ENCODE measurements around the gene RNF182.
"Not testable (repeated sequence)": the region's sequence is repeated elsewhere in the genome, so short reads cannot be mapped to it uniquely, and the experiment has no call there.

The RNF182 gene, protein sequence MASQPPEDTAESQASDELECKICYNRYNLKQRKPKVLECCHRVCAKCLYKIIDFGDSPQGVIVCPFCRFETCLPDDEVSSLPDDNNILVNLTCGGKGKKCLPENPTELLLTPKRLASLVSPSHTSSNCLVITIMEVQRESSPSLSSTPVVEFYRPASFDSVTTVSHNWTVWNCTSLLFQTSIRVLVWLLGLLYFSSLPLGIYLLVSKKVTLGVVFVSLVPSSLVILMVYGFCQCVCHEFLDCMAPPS

DNA sequence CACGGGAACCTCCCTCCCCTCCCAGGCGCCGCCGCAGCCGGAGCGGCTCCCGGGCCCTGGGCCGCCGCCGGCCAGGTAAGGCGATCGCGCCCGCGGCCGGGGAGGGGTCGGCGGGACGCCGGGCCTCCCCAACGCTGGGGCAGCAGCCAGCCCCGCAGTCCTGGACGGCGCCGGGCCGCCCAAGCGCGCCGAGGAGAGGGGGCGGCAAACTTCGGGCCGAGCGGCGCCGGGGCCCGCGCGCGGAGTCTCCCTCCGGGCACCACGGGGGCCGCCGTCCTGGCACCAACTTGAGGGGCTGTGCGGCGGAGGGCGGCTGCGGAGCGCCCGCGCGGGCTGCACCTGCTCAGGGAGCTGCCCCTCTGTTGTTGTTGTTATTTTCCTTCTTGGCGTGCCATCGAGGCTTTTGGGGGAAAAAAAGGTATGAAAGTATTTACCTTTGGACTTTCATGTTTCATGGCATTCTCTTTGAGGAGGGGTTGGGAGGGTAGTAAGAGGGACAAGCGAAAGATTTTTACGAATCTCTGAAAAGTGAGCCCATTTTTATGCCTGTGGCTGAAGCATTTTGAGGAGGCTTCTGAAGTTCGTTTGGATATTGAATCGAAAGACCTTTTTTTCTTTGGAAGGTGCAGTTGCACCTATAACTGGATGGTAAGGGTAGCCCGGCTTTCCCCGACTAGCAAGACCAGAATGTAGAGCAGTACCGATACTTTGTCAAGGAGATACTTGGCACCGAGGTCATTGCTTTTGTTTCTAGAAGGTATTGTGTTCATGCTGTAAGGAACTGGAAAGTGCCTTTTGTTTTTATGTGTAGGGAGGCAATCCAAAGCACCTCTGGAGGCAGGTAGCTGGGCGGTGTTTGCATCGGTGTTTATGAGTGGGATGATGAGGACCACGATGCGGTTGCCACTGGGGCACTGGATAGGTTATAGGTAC, at the start of gene RNF182:
Gene RNF182 (plus strand): TSS at position 4 of the 933 bp plus-strand sequence. CDS start 52,168 bp downstream, outside the sequence.
- DNase-seq = peak; percentile 38

DNA sequence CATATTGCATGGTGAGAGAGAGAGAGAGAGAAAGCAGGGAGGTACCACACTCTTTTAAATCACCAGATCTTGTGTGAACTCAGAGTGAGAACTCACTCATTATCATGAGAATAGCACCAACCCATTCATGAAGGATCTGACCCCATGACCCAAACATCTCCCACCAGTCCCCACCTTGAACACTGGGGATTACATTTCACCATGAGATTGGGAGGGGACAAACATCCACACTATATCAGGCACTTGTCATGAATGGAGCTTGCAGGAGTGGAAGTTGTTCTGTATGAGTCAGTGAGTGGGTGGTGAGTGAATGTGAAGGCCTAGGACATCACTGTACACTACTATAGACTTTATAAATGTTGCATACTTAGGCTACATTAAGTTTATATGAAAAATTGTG, 47.7 kb upstream of the RNF182 start:
- DNase-seq = no peak

DNA sequence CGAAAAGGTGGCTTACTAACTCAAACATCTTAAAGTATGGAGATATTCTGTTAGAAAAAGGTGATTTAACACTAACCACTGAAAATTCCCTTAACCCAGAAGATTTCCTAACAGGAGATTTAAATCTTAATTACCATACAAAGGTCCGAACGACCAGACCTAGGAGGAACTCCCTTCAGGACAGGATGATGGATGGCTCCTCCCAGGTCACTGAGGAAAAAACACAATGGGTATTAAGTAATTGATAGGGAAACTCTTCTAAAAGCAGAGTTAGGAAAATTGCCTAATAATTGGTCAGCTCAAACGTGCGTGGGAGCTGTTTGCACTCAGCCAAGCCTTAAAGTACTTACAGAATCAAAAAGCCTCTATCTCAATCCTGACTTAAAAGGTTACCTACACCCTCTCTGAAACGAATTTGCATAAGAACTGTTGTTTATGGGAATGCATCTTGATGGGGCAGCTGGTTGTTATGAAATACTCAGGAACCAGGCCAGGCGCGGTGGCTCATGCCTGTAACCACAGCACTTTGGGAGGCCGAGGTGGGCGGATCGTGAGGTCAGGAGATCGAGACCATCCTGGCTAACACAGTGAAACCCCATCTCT, 44.6 kb upstream of the RNF182 start:
- not testable (repeated sequence) for DNase-seq

DNA sequence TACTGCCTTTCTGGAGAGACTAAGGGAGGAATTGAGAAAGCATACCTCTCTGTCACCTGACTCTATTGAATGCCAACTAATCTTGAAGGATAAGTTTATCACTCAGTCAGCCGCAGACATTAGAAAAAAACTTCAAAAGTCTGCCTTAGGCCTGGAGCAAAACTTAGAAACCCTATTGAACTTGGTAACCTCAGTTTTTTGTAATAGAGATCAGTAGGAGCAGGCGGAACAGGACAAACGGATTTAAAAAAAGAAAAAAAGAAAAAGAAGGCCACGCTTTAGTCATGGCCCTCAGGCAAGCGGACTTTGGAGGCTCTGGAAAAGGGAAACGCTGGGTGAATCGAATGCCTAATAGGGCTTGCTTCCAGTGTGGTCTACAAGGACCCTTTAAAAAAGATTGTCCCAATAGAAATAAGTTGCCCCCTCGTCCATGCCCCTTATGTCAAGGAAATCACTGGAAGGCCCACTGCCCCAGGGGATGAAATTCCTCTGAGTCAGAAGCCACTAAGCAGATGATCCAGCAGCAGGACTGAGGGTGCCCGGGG, 43.1 kb upstream of the RNF182 start:
- no peak for DNase-seq

DNA sequence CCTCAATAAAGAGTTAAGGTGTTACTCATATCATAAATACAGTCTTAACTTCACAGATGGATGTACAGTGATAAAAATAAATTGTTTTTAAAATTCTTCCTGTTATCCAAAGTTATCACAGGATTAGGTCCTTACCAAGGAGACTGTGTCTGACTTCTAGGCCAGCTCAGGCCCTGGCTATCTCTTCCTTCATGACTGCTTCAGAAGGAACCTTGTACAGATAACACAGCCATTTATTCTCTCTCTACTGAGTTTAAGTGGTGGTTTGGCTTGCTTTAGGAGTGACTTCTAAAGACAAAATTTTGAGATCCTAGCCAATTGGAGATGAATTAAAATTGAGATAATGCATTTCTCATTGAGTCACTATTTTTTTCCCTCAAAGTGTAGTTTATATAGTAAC, 40.8 kb upstream of the RNF182 start:
- DNase-seq = no peak

DNA sequence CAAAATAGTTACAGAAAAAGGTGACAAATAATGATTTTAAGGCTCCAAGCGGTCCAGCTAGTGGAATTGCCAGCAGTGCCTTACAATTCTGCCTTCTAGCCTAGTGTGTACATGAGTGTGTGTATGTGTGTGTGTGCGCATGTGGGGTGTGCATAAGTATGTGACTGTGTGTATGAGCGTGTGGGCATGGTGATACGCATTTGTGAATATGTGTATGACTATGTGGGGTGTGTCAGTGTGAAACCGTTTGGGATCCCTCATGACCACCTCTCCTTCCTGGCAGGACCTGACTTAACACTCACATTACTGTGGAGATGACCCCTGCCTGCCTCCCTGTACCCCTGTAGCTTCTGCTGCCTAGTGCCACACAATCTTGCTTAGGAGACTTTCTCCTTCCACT, 40.4 kb upstream of the RNF182 start:
- DNase-seq = no peak

DNA sequence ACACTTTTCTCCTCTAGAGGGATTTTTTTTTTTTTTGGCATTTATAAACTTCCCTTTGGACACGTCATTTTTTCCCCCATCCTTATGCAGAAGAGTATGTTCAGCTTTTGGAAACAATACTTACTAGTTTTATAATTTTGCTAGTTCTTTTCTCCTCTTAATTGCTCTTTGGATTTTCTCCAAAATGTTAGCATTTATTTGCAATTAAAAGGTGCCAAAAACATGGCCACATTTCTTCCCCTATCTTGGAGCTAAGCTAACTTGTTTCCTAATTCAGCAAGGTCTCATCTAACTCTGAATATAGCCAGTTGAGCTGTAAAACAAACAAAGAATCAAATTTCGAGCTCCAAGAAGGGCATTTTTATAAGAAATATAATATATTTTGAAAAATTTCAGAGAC, 39.2 kb upstream of the RNF182 start:
- DNase-seq = no peak

DNA sequence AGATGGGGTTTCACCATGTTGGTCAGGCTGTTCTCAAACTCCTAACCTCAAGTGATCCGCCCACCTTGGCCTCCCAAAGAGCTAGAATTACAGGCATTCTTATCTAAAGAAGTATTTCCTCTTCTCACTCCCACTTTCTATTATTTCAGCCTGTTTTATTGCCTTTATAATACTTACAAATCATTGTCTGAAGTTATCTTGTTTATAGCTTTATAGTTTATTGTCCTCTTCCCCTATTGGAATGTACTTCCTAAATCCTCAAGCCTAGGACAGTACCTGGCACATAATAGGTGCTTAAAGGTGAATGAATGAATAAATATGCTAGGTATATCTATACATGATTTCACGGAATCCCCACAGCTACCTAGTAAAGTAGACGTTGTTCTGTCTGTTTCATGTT, 37.8 kb upstream of the RNF182 start:
- DNase-seq = no peak

DNA sequence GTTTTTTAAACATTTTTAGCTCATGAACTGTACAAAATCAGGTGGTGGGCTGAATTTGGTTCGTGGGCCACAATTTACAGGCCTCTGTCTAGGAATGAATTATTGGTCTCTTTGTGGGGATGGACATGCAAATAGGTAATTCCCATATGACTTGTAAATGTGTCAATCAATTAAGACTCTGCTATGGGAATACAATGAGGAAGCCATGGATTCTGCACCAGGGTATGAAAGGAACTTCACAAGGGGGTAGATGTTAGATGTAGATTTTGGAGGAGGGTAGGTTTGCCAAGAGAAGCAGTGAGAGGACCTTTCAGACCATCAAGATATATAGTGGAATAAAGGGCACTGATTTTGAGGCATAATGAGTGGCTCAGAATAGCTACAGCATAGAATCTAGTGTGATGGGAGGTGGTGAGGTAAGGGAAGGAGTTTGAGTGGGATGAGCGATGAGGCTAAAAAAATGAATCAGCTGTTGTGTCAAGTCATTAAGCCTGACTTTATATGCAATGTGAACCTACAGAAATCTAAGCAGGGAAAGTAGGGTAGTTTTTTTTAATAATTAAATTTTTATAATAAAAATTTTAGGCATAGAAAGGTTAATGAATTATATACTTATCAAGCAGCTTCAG, 32.6 kb upstream of the RNF182 start:
- no peak for DNase-seq

DNA sequence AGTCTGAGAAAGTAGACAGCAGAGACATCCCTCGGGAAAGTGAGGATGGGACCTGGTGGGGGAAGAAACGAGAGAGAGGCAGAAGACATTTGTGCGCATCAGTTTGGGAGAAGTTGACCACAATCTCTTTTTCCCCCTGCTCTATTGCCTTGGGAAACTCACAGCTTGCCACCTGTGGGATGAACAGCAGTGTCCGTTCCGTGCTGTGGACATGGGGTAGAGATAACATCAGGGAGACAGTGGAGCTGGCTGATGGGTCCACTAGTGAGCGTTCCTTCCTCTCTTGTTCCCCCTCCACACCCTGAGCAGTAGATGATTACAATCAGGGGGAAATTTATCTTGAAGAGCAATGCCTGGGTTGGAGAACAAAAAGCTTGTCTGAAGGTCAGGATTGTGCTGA, 21.8 kb upstream of the RNF182 start:
- no peak for DNase-seq

DNA sequence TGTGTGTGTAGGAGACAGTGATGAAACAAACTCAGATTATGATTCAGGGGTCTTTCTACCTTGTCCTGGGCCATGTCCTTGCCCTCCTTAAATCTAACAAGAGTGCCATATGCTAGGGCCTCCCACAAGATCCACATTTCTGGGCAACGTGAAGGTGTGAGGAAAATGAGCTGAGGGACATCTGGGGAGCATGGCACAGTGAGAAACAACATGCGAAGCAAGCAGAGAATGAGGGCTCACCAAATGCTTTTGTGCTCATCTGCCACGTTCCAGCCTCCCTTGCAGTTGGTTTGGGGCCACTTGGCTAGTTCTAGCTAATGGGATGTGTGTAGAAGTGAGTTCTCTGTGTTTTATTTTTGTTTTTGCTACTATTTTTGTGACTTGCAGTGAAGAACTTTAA, 21.4 kb upstream of the RNF182 start:
- no peak for DNase-seq

DNA sequence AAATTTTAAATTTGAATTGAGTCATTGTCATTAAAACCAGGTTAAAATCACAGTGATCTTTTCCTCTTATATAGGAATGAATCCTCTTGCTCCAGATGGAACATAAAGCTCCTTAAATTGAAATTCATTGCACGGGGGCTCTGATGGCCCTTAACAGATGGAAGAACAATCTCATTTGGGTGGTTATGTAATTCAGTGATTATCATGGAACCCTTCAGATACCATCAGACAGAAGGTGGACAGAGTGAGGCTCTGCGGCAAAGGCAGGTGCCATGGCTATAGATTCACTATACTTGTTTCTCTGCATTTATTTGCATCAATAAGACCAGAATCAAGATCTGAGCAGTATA, 17.8 kb upstream of the RNF182 start:
- no peak for DNase-seq

DNA sequence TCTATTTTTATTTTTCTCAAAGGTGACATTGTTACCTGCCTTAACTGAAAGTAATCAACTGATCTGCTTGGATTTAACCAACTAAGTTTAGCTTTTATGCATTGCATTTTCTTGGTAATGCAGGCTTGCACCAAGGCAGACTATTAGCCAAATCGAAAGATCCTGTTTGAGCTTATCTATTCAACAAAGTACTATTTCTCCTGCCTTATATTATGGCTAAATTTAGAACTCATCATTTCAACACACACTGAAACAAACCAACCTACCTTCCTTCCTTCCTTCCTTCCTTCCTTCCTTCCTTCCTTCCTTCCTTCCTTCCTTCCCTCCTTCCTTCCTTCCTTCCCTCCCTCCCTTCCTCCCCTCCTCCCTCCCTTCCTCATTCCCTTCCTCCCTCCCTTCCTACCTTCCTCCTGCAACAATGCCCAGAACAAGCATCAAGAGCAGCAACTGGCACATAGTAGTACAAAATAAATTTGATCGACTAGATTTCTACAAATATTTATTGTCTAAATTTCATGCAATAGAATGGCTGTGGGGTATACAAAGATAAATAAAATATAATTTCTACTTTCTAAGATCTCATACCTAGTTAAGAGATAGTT, 17.0 kb upstream of the RNF182 start:
- DNase-seq = no peak

DNA sequence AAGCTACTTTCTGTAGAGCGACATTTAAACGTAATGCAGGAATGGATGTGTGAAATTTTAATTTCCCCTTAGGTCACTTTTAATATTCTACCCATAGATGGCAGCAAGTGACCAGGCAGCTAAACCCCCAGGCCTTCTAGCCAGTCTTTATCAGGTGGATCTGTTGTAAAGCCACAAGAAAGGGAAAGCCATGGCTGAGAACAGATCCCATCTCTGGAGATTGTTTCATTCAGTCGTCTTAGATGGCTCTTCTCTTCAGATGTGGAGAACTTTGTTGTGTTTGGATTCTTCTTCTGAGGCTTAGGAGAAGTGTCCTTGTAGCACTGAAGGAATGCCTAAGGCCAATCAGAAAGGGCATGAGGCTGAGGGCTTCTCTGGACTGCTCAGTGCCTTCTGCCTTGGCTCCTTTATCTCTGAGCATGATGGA, 15.8 kb upstream of the RNF182 start:
- DNase-seq = peak; percentile 70

DNA sequence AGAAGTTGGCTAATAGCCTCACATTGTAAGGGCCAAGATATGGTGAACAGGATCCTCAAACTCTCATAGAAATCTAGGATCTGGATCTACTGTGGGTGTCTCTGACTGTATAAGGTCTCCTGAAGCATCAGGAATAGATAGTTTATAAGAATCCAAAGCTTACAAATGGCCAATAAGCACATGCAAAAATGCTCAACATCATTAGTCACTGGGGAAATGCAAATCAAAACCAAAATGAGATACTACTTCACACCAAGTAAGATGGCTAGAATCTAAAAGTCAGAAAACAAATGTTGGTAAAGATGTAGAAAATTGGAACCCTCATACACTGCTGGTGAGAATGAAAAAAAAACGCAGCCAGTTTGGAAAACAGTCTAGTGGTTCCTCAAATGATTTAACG, 14.3 kb upstream of the RNF182 start:
- no peak for DNase-seq

DNA sequence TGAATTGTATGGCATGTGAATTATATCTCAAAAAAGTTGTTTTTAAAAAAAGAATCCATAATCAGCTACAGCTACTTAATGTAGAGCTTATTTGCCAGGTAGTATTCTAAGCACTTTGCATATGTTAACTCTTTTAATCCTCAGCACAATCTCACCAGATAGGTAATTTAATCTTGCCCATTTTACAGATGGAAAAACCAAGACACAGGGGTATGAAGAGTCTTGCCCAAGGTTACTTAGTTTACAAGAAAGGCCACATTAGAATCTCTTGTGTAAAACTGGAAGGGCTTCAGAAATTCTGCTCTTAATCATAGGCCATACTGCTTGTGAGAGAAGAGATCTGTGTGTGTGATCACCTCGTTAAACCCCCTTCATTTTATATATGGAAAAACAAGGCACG, 13.4 kb upstream of the RNF182 start:
- no peak for DNase-seq

DNA sequence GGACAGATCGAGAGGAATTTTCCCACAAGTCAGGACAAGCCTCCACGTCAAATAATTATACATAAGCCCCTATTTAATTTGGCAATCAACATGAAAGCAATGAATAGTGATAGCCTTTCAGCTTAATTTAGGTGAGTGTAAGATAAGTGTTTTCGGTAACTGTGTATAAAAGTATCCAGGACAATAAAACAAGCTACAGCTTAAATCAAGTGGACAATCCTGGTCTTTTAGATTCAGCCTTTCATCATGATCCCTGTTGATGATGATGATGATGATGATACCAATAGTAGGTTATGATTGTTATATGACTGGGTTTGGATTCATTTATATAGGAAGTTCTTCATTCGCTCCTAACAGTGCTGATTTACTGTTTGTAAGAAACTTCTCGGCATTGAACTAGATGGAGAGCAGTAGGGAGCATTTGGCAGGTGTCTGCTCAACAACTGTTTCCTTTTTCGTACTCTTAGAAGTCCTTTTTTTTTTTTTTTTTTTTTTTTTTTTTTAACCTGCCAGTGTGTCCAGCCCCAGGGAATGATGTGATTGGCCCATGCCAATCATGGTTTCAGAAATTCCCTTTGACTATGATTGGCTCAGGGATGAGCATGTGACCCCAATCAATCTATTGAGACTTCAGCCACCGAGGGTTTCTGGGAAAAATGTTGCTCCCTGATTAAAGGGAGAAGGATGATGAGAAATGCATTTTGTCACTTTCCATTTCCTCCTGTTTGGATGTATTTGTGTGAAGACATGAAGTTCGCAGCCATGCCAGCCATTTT, 11.3 kb upstream of the RNF182 start:
- DNase-seq = no peak

DNA sequence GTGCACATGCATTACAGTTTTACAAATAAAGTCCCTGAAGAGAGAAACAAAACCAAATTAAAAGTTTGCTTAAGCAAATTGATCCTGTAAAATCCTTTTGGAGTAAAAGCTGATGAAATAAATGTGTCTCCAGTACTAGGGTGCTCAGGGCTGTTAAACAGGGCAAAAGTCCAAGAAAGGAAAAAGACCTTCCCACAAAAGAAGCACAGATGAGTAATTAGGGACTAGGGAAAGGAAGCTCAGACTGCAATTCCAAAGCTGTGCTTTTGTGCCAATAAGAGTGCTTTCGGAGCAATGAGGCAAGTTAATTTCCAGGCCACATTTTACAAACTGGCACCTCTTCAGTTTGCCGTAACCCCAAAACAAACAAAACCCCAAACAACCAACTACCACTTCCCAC, 10.4 kb upstream of the RNF182 start:
- DNase-seq = no peak

DNA sequence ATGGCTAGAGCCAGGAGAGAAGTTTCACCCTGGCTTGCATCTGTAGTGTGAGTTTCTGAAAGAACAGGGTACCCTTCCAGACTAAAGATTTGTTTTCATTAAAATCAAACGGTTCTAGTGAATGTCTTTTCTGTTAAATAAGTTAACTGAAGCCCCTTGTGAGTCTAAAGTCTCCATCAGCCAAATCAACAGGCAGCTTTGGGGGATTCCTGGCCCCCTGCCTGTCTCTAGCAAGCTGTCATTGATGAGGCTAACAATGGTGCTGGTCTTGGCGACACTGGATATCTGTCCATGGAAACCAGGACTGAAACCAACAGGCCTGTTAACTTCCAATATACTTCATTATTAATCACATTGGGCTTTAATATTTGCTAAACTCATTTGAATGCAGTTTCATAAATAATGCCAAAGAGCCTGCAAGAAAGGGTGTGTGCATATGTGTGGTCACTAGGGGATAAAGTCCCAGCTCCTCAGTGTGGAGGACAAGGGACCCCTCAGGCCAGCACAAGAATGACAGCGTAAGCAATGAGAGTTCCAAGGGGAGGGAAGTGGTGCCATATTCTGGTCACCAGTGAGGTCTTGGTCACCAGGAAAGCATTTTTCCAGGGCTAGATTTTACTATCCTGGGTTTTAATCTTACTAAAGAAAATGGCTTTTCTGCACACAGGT, 9.1 kb upstream of the RNF182 start:
- no peak for DNase-seq

DNA sequence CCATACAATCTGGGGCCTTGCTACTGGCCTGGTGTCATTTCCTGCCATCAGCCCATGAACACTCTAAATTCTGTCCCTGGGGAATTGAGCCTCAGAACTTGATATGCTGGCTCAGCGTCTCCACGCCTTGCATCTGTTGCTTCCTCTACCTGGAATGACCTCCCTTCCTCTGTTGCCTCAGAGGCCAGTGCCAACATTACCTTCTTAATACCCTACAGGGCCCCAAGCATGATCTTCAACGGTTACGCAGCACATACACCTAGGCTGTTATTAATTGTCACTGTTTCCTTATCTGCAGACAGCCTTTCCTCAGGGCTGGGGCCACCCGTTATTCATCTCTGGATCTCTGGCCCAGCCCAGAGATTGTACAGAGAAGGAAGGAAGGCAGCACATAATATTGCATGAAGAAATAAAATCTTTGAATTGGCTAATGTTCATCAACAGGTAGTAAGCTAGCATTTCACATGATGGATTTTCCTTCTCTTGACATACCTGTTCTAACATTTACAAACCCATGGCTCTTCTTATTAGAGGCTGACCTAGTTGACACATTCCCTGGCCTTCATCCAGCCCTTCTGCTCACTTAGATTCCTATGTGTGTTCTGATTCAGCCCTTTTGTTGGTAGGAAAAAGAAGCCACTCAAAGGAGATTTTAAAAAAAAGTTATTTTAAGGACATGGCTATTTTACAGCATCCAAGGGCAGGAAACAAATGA, 8.4 kb upstream of the RNF182 start:
- DNase-seq = no peak

DNA sequence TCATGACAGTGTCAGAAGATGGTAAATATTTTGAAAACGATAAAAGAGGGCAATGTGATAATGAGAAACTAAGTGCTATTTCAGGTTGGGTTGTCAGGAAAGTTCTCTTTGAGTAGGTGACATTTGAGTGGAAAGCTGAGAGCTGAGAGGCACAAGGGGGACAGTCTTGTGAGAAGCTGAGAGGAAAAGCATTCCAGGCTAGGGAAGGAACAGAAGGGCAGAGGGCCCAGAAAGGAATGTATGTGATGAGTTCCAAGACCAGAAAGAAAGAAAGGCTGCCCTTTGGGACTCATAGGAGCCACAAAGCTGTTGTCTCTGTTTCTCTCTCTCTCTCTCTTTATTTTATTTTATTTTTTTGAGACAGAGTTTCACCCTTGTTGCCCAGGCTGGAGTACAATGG, 7.6 kb upstream of the RNF182 start:
- DNase-seq = no peak
